HG03460 (cell line): ENCODE data around the gene ENOX1.

ENCODE experiments used
- ATAC-seq: cut with Tn5 transposase; IDR thresholded peaks from one replicate; pipeline ENCODE4 v1.9.1; 2021; ENCODE audit not compliant: unreplicated experiment

ENOX1 gene

GRCh38 chr13:43749503-43749902 is 37.3 kb downstream of the ENOX1 start:
- ATAC-seq: no peak

GRCh38 chr13:43744261-43745031 is 42.3 kb downstream of the ENOX1 start:
- no peak for ATAC-seq

GRCh38 chr13:43742911-43743310 is 43.9 kb downstream of the ENOX1 start:
- ATAC-seq: no peak

- no peak for ATAC-seq
These were observed 49.3 kb downstream of the ENOX1 start for GRCh38 chr13:43737392-43737923.

- ATAC-seq: no peak
These were observed 54.0 kb downstream of the ENOX1 start for GRCh38 chr13:43732726-43733125.

GRCh38 chr13:43731296-43731695 is 55.5 kb downstream of the ENOX1 start:
- ATAC-seq: no peak

GRCh38 chr13:43730642-43731041 is 56.1 kb downstream of the ENOX1 start:
- no peak for ATAC-seq

GRCh38 chr13:43728421-43728820 is 58.4 kb downstream of the ENOX1 start:
- ATAC-seq: no peak

GRCh38 chr13:43727856-43728255 is 58.9 kb downstream of the ENOX1 start:
- no peak for ATAC-seq

- no peak for ATAC-seq
These were observed 61.3 kb downstream of the ENOX1 start for GRCh38 chr13:43725460-43725859.

- no peak for ATAC-seq
These were observed 65.9 kb downstream of the ENOX1 start for GRCh38 chr13:43720780-43721397.

GRCh38 chr13:43698758-43699157 is 88.0 kb downstream of the ENOX1 start:
- no peak for ATAC-seq

- no peak for ATAC-seq
These were observed 88.8 kb downstream of the ENOX1 start for GRCh38 chr13:43698009-43698408.

- ATAC-seq: no peak
These were observed 89.4 kb downstream of the ENOX1 start for GRCh38 chr13:43697323-43697722.

GRCh38 chr13:43694146-43694664 is 92.6 kb downstream of the ENOX1 start:
- no peak for ATAC-seq

GRCh38 chr13:43693639-43694038 is 93.1 kb downstream of the ENOX1 start:
- ATAC-seq: no peak

GRCh38 chr13:43688227-43688907 is 98.4 kb downstream of the ENOX1 start:
- no peak for ATAC-seq

GRCh38 chr13:43687038-43687437 is 99.7 kb downstream of the ENOX1 start:
- ATAC-seq: no peak

- no peak for ATAC-seq
These were observed 100.2 kb downstream of the ENOX1 start for GRCh38 chr13:43686557-43686956.

- no peak for ATAC-seq
These were observed 101.6 kb downstream of the ENOX1 start for GRCh38 chr13:43684963-43685725.

GRCh38 chr13:43682701-43683100 is 104.1 kb downstream of the ENOX1 start:
- no peak for ATAC-seq
